ENCODE results near the gene U2AF1L4.

U2AF1L4 gene

GRCh38 chr19:35766571-35767104 lies 21.4 kb upstream of the U2AF1L4 start:
- CTCF ChIA-PET, result no interaction called here

DNA sequence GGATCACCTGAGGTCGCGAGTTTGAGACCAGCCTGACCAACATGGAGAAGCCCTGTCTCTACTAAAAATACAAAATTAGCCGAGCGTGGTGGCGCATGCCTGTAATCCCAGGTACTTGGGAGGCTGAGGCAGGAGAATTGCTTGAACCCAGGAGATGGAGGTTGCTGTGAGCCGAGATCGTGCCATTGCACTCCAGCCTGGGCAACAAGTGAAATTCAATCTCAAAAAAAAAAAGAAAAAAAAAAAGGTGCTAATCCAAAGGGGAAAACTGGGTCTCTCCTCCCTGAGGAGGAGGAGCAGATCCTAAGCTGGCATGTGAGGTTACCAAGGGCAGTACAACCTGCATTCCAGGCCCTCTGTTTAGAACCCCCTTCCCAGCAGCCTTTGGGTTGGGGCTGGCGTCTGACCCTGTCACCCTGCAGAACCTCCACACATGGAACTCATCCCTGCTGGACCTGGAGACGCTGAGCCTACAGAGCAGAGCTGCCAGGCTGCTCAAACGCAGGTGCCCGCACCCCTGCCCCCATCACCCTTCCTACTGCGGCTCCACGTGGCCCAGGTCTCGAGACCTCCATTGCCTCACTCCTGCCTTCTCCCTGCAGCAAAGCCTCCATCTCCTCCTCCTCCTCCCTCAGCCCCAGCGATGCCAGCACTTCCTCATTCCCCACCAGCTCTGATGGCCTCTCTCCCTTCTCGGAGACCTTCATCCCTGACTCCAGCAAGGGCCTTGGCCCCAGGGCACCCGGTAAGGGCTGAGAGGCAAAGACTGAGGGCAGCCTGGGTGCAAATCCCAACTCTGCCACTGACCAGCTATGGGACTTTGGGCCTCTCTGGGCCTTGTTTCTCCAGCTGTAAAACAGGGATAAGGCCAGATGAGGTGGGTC lies 19.5 kb upstream of the U2AF1L4 start:
- Histone ChIP-seq H3K36me3 (ENCODE audit: control insufficient read depth in 2 of 2, insufficient read depth in 1 of 2, low read length in 2 of 2) (peaks cover 79 to 98% of the 10 kb centered on the region in 2 experiments), H3K9me3 (ENCODE audit: control insufficient read depth, insufficient read depth, low read depth, low read length) (no peaks in the 10 kb centered on the region), H3K27ac (ENCODE audit: extremely low read depth, low read depth, low read length) (peak overlapping the region; percentile 46; the same call in 1 of the 2 replicates), H3K4me3 (ENCODE audit: low read depth, low read length) (no peak overlapping the region), H3K4me1 (ENCODE audit: control insufficient read depth, insufficient read depth, low read length) (no peaks in the 10 kb centered on the region; the same call in 1 of the 2 replicates)
- TF ChIP-seq IKZF3 (tag by site-specific recombination; IDR thresholded peaks at IDR 0.05), result no peak
- TF ChIP-seq HIC1 (tag by site-specific recombination; IDR thresholded peaks at IDR 0.05), result 0 out of 2 replicates have a peak, but pooled peaks have one; percentile 61
- TF ChIP-seq SCRT1 (tag by site-specific recombination; IDR thresholded peaks at IDR 0.05; ENCODE audit: borderline replicate concordance), result peak; percentile 45; the same call in 1 of the 2 replicates
- peak; percentile 92 for TF ChIP-seq SCRT2 (tag by site-specific recombination; IDR thresholded peaks at IDR 0.05)
- ChIA-PET POLR2A (interaction anchor here (0.6 to 3.7 kb wide), 5 partner anchors 8 to 55 kb away, joined by 3 to 26 read pairs (median 6); partner anchors contain the start of genes HSPB6 and LIN37), CTCF (interaction anchor here (0.6 to 0.7 kb wide), 3 partner anchors 10 to 1360 kb away, joined by 3 read pairs; no protein-coding TSS in a partner anchor)

More at GRCh38 chr19:35766571-35767104, 21.4 kb upstream of the U2AF1L4 start:
- POLR2A ChIA-PET, result interaction anchor here (0.7 to 3.7 kb wide), 6 partner anchors 10 to 36 kb away, joined by 3 to 26 read pairs (median 6); partner anchors contain the start of genes HSPB6 and LIN37
- H3K9me3 ChIP-seq (ENCODE audit: control insufficient read depth, insufficient read depth, low read depth, low read length), result no peaks in the 10 kb centered on the region
- no peak overlapping the region for H3K4me3 ChIP-seq (ENCODE audit: low read depth, low read length)
- peaks cover 7% of the 10 kb centered on the region; the same call in 1 of the 2 replicates for H3K4me1 ChIP-seq (ENCODE audit: control insufficient read depth, insufficient read depth, low read length)
- TF ChIP-seq ZNF175 (tag by site-specific recombination; IDR thresholded peaks at IDR 0.05) (no peak), ZNF843 (tag by site-specific recombination; IDR thresholded peaks at IDR 0.05) (no peak), SCRT2 (tag by site-specific recombination; IDR thresholded peaks at IDR 0.05) (no peak), ZNF311 (tag by site-specific recombination; IDR thresholded peaks at IDR 0.05; ENCODE audit: borderline replicate concordance) (no peak), ZNF16 (tag by site-specific recombination; IDR thresholded peaks at IDR 0.05; ENCODE audit: low read depth) (no peak), ZNF777 (tag by site-specific recombination; IDR thresholded peaks at IDR 0.05; ENCODE audit: borderline replicate concordance) (no peak), REPIN1 (tag by site-specific recombination; IDR thresholded peaks at IDR 0.05; ENCODE audit: low read depth) (no peak), ZNF423 (tag by site-specific recombination; IDR thresholded peaks at IDR 0.05) (no peak), SP2 (tag by site-specific recombination; IDR thresholded peaks at IDR 0.05) (no peak), SP3 (tag by site-specific recombination; IDR thresholded peaks at IDR 0.05) (no peak), ZNF324 (tag by site-specific recombination; IDR thresholded peaks at IDR 0.05) (no peak), BCL6B (tag by site-specific recombination; IDR thresholded peaks at IDR 0.05) (no peak)
- TF ChIP-seq, protein P1, sequence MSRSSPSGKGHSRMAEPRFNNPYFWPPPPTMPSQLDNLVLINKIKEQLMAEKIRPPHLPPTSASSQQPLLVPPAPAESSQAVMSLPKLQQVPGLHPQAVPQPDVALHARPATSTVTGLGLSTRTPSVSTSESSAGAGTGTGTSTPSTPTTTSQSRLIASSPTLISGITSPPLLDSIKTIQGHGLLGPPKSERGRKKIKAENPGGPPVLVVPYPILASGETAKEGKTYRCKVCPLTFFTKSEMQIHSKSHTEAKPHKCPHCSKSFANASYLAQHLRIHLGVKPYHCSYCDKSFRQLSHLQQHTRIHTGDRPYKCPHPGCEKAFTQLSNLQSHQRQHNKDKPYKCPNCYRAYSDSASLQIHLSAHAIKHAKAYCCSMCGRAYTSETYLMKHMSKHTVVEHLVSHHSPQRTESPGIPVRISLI (tag by site-specific recombination; IDR thresholded peaks at IDR 0.05), result no peak
- TF ChIP-seq, protein P2, sequence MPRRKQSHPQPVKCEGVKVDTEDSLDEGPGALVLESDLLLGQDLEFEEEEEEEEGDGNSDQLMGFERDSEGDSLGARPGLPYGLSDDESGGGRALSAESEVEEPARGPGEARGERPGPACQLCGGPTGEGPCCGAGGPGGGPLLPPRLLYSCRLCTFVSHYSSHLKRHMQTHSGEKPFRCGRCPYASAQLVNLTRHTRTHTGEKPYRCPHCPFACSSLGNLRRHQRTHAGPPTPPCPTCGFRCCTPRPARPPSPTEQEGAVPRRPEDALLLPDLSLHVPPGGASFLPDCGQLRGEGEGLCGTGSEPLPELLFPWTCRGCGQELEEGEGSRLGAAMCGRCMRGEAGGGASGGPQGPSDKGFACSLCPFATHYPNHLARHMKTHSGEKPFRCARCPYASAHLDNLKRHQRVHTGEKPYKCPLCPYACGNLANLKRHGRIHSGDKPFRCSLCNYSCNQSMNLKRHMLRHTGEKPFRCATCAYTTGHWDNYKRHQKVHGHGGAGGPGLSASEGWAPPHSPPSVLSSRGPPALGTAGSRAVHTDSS (tag by site-specific recombination; IDR thresholded peaks at IDR 0.05), result no peak
- TF ChIP-seq, protein P3, sequence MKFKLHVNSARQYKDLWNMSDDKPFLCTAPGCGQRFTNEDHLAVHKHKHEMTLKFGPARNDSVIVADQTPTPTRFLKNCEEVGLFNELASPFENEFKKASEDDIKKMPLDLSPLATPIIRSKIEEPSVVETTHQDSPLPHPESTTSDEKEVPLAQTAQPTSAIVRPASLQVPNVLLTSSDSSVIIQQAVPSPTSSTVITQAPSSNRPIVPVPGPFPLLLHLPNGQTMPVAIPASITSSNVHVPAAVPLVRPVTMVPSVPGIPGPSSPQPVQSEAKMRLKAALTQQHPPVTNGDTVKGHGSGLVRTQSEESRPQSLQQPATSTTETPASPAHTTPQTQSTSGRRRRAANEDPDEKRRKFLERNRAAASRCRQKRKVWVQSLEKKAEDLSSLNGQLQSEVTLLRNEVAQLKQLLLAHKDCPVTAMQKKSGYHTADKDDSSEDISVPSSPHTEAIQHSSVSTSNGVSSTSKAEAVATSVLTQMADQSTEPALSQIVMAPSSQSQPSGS (tag by site-specific recombination; IDR thresholded peaks at IDR 0.05; ENCODE audit: low read depth), result no peak
- TF ChIP-seq, protein P4, sequence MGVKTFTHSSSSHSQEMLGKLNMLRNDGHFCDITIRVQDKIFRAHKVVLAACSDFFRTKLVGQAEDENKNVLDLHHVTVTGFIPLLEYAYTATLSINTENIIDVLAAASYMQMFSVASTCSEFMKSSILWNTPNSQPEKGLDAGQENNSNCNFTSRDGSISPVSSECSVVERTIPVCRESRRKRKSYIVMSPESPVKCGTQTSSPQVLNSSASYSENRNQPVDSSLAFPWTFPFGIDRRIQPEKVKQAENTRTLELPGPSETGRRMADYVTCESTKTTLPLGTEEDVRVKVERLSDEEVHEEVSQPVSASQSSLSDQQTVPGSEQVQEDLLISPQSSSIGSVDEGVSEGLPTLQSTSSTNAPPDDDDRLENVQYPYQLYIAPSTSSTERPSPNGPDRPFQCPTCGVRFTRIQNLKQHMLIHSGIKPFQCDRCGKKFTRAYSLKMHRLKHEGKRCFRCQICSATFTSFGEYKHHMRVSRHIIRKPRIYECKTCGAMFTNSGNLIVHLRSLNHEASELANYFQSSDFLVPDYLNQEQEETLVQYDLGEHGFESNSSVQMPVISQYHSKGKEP (tag by site-specific recombination; IDR thresholded peaks at IDR 0.05), result no peak
- peaks cover 61 to 94% of the 10 kb centered on the region in 2 experiments for H3K36me3 ChIP-seq (ENCODE audit: control insufficient read depth in 2 of 2, insufficient read depth in 1 of 2, low read length in 2 of 2)
- H3K27ac ChIP-seq (ENCODE audit: extremely low read depth, low read depth, low read length), result no peak overlapping the region

All from HEK293 (cell line).